ENCODE measurements around the gene ATP1A4. TPM values are rescaled to one million over a fixed set of nuclear protein-coding genes. Genes with fewer than 3 reads are reported as not detected.

The ATP1A4 gene
- total RNA-seq, 1 donor from 2014 or later: not detected

GRCh38 chr1:160139840-160140239, 11.6 kb upstream of the ATP1A4 start:
- no peaks in the 10 kb centered on the region for H3K36me3 Mint-ChIP-seq (ENCODE audit: unreplicated experiment)

DNA sequence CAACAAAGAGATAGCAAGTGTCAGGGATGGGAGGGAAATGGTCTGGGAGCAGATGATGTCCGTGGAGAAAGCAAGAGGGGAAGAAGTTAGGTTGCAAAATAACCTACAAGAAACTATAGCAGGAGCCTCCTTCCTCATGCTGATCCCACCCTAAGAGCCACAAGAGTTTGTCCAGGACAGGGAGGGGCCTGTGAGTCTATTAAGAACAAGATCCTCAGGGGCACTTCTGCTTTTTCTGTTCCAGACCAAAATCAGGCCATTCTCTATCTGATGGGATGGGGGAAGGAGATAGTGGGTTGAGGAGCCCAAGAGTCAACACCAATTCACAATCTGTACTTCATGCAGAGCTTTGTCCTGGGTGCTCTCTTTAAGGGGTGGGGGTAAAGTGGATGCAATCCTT, 7.7 kb upstream of the ATP1A4 start:
- Mint-ChIP-seq H3K4me1 (ENCODE audit: low read depth, unreplicated experiment) (no peaks in the 10 kb centered on the region), H3K9me3 (ENCODE audit: unreplicated experiment) (no peaks in the 10 kb centered on the region), H3K36me3 (ENCODE audit: unreplicated experiment) (no peaks in the 10 kb centered on the region), H3K27me3 (ENCODE audit: unreplicated experiment) (peaks cover 4% of the 10 kb centered on the region), H3K4me3 (ENCODE audit: unreplicated experiment) (no peak overlapping the region), H3K27ac (ENCODE audit: unreplicated experiment) (no peak overlapping the region)
- DNase-seq: no peak
- no peak for TF ChIP-seq CTCF (IDR thresholded peaks at IDR 0.05; ENCODE audit: partially characterized antibody, unreplicated experiment)

More at GRCh38 chr1:160139840-160140239, 11.6 kb upstream of the ATP1A4 start:
- no peak for TF ChIP-seq CTCF (IDR thresholded peaks at IDR 0.05; ENCODE audit: partially characterized antibody, unreplicated experiment)
- Mint-ChIP-seq H3K4me3 (ENCODE audit: unreplicated experiment) (no peak overlapping the region), H3K9me3 (ENCODE audit: unreplicated experiment) (no peaks in the 10 kb centered on the region), H3K27ac (ENCODE audit: unreplicated experiment) (no peak overlapping the region), H3K27me3 (ENCODE audit: unreplicated experiment) (peaks cover 2% of the 10 kb centered on the region), H3K4me1 (ENCODE audit: low read depth, unreplicated experiment) (no peaks in the 10 kb centered on the region)
- DNase-seq: no peak

GRCh38 chr1:160144921-160145320, 6.5 kb upstream of the ATP1A4 start:
- Mint-ChIP-seq H3K4me3 (ENCODE audit: unreplicated experiment) (no peak overlapping the region), H3K36me3 (ENCODE audit: unreplicated experiment) (no peaks in the 10 kb centered on the region), H3K4me1 (ENCODE audit: low read depth, unreplicated experiment) (no peaks in the 10 kb centered on the region), H3K27me3 (ENCODE audit: unreplicated experiment) (peaks cover 2% of the 10 kb centered on the region), H3K27ac (ENCODE audit: unreplicated experiment) (no peak overlapping the region), H3K9me3 (ENCODE audit: unreplicated experiment) (no peaks in the 10 kb centered on the region)
- no peak for TF ChIP-seq CTCF (IDR thresholded peaks at IDR 0.05; ENCODE audit: partially characterized antibody, unreplicated experiment)
- DNase-seq: no peak

- no peak for DNase-seq
- H3K27ac Mint-ChIP-seq (ENCODE audit: unreplicated experiment): no peak overlapping the region
- peaks cover 2% of the 10 kb centered on the region for H3K27me3 Mint-ChIP-seq (ENCODE audit: unreplicated experiment)
- H3K4me1 Mint-ChIP-seq (ENCODE audit: low read depth, unreplicated experiment): no peaks in the 10 kb centered on the region
- no peaks in the 10 kb centered on the region for H3K36me3 Mint-ChIP-seq (ENCODE audit: unreplicated experiment)
- no peaks in the 10 kb centered on the region for H3K9me3 Mint-ChIP-seq (ENCODE audit: unreplicated experiment)
- H3K4me3 Mint-ChIP-seq (ENCODE audit: unreplicated experiment): no peak overlapping the region
- no peak for TF ChIP-seq CTCF (IDR thresholded peaks at IDR 0.05; ENCODE audit: partially characterized antibody, unreplicated experiment)
These were observed 5.3 kb upstream of the ATP1A4 start for GRCh38 chr1:160146107-160146506.

DNA sequence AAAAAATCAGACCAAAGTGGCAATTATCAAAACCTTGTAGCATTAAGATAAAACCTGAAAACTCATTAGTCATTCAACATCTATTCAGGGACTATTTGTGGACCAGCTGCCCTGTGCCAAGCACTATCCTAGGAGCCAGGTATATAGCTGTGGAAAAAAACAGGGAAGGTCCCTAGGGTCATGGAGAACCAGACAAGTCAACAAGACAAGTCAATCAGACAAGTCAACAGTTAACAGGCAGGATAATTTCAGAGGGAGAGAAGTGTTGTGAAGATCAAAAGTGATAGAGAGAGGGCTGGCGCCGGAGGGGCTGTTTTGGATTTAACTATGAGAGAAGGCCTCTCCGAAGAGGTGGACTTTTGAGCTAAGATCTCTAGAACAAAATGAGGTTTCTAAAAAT, 3.3 kb upstream of the ATP1A4 start:
- Mint-ChIP-seq H3K27ac (ENCODE audit: unreplicated experiment) (no peak overlapping the region), H3K36me3 (ENCODE audit: unreplicated experiment) (no peaks in the 10 kb centered on the region), H3K4me3 (ENCODE audit: unreplicated experiment) (no peak overlapping the region), H3K27me3 (ENCODE audit: unreplicated experiment) (peaks cover 2% of the 10 kb centered on the region), H3K9me3 (ENCODE audit: unreplicated experiment) (no peaks in the 10 kb centered on the region), H3K4me1 (ENCODE audit: low read depth, unreplicated experiment) (no peaks in the 10 kb centered on the region)
- no peak for DNase-seq
- TF ChIP-seq CTCF (IDR thresholded peaks at IDR 0.05; ENCODE audit: partially characterized antibody, unreplicated experiment): no peak
